Measurements from ENCODE around the gene LRRC3. TPM values are rescaled to one million over a fixed set of nuclear protein-coding genes. Genes with fewer than 3 reads are reported as not detected.

Gene LRRC3
- total and polyA plus RNA-seq, 2 of the 4 experiments (the other 2 are of a cell fraction) = under 0.01 to 0.38 TPM

DNA sequence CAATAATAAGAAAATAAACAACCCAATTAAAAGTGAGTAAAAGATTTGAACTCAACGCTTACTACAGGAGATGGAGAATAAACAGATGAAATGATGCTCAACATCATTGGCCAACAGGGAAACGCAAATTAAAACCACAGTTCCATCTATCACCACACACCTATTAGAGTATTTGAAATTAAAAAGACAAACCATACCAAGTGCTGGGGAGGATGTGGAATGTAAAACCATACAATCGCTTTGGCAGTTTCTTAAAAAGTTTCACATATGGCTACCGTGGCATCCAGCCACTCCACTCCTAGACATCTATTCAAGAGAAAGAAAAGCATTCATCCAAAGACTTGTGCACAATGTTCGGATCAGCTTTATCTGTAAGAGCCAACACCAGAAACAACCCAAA, 1.3 kb upstream of the LRRC3 start:
- H3K4ac ChIP-seq (ENCODE audit: low read depth, low read length) = no peak overlapping the region
- no peak for DNase-seq
- H3K18ac ChIP-seq (ENCODE audit: low read depth, low read length) = no peak overlapping the region
- ChIA-PET POLR2A (ENCODE audit: unreplicated experiment) (no interaction called here), CTCF (no interaction called here)
- no peaks in the 10 kb centered on the region for H3K9me1 ChIP-seq (ENCODE audit: insufficient read depth, low read length)
- no peaks in the 10 kb centered on the region for H3K36me3 ChIP-seq (ENCODE audit: control insufficient read depth, insufficient read depth, low read length)
- intact Hi-C loops (cut with micrococcal nuclease) = no loop called here
- H3K9ac ChIP-seq (ENCODE audit: low read depth, low read length) = no peak overlapping the region
- no peak overlapping the region for H3K4me3 ChIP-seq (ENCODE audit: insufficient read depth, low read depth, low read length)
- TF ChIP-seq MAZ (IDR thresholded peaks at IDR 0.05; ENCODE audit: borderline replicate concordance, low read depth, low read length) = no peak
- no peak for TF ChIP-seq SMC3 (IDR thresholded peaks at IDR 0.05; ENCODE audit: low read depth, low read length)
- no peak for TF ChIP-seq RAD21 (IDR thresholded peaks at IDR 0.05; ENCODE audit: low read length)
- TF ChIP-seq CHD1 (IDR thresholded peaks at IDR 0.05; ENCODE audit: low read depth, low read length) = no peak
- no peak for TF ChIP-seq BHLHE40 (IDR thresholded peaks at IDR 0.05; ENCODE audit: low read depth, low read length)
- no peak for TF ChIP-seq RCOR1 (IDR thresholded peaks at IDR 0.05; ENCODE audit: insufficient replicate concordance, low read length)
- no peak for TF ChIP-seq FOS (IDR thresholded peaks at IDR 0.05; ENCODE audit: low read depth, low read length)
- TF ChIP-seq MXI1 (IDR thresholded peaks at IDR 0.05; ENCODE audit: borderline replicate concordance, low read depth, low read length) = no peak
- TF ChIP-seq, protein P1, sequence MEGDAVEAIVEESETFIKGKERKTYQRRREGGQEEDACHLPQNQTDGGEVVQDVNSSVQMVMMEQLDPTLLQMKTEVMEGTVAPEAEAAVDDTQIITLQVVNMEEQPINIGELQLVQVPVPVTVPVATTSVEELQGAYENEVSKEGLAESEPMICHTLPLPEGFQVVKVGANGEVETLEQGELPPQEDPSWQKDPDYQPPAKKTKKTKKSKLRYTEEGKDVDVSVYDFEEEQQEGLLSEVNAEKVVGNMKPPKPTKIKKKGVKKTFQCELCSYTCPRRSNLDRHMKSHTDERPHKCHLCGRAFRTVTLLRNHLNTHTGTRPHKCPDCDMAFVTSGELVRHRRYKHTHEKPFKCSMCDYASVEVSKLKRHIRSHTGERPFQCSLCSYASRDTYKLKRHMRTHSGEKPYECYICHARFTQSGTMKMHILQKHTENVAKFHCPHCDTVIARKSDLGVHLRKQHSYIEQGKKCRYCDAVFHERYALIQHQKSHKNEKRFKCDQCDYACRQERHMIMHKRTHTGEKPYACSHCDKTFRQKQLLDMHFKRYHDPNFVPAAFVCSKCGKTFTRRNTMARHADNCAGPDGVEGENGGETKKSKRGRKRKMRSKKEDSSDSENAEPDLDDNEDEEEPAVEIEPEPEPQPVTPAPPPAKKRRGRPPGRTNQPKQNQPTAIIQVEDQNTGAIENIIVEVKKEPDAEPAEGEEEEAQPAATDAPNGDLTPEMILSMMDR (conservative IDR thresholded peaks at IDR 0.05; ENCODE audit: low read depth, low read length) = no peak
- TF ChIP-seq, protein P2, sequence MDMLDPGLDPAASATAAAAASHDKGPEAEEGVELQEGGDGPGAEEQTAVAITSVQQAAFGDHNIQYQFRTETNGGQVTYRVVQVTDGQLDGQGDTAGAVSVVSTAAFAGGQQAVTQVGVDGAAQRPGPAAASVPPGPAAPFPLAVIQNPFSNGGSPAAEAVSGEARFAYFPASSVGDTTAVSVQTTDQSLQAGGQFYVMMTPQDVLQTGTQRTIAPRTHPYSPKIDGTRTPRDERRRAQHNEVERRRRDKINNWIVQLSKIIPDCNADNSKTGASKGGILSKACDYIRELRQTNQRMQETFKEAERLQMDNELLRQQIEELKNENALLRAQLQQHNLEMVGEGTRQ (IDR thresholded peaks at IDR 0.05; ENCODE audit: low read depth, low read length) = no peak
- TF ChIP-seq POLR2A (IDR thresholded peaks at IDR 0.05; ENCODE audit: low read depth, low read length) = no peak
- TF ChIP-seq CEBPB (IDR thresholded peaks at IDR 0.05; ENCODE audit: low read depth, low read length) = no peak
- no peak for TF ChIP-seq RFX5 (IDR thresholded peaks at IDR 0.05; ENCODE audit: low read depth, low read length)
- H2BK15ac ChIP-seq (ENCODE audit: low read depth, low read length) = no peak overlapping the region
- H3K14ac ChIP-seq (replicated peaks; ENCODE audit: low read depth, low read length) = no peak overlapping the region
- H3K27me3 ChIP-seq (ENCODE audit: control insufficient read depth, insufficient read depth, low read length) = peaks cover 11% of the 10 kb centered on the region; the same call in 1 of the 2 replicates
- H4K91ac ChIP-seq (ENCODE audit: insufficient read depth, low read depth, low read length) = no peak overlapping the region
- dilution Hi-C loops (cut with HindIII; ENCODE audit: low sequenced_read_pairs, unreplicated experiment) = no loop called here
- H3K4me2 ChIP-seq (ENCODE audit: low read depth, low read length) = no peak overlapping the region
- no peak overlapping the region for H4K5ac ChIP-seq (ENCODE audit: low read depth, low read length)
- H3K27ac ChIP-seq (ENCODE audit: insufficient read depth, low read length) = no peak overlapping the region
- no TSS peak for BruUV-seq (replicated peaks)
- no peaks in the 10 kb centered on the region for H3K79me1 ChIP-seq (ENCODE audit: low read depth in 1 of 2, low read length in 2 of 2)
- H4K8ac ChIP-seq (ENCODE audit: low read depth in 2 of 2, low read length in 2 of 2) = no peak overlapping the region
- no peak overlapping the region for H3K56ac ChIP-seq (ENCODE audit: extremely low read depth, insufficient read depth, low read length)
- H4K20me1 ChIP-seq (ENCODE audit: insufficient read depth, low read length) = no peaks in the 10 kb centered on the region
- in situ Hi-C loops (cut with MboI; ENCODE audit: low sequenced_read_pairs) = no loop called here
- H2BK5ac ChIP-seq (ENCODE audit: low read depth, low read length, poor library complexity, severe bottlenecking) = no peak overlapping the region
- no peak overlapping the region for H2AFZ ChIP-seq (replicated peaks; ENCODE audit: low read length, poor library complexity)
- no peaks in the 10 kb centered on the region for H3K9me3 ChIP-seq (ENCODE audit: control insufficient read depth, insufficient read depth, low read length)
- WGBS, 2 experiments (ENCODE audit: extremely low coverage in 2 of 2, insufficient read length in 1 of 2) = no CpG with 5 or more reads among the region's 5 CpGs
- no peak overlapping the region for H2BK120ac ChIP-seq (ENCODE audit: low read depth, low read length)
- ATAC-seq (ENCODE audit: low read depth) = no peak
- no peak overlapping the region for H3K23ac ChIP-seq (ENCODE audit: low read depth, low read length)
- no peak overlapping the region for H2AK9ac ChIP-seq (replicated peaks; ENCODE audit: low read depth, low read length, poor library complexity)
- H2AK5ac ChIP-seq (ENCODE audit: low read depth, low read length) = no peak overlapping the region
- no peak overlapping the region for H2BK20ac ChIP-seq (ENCODE audit: low read depth, low read length)
- H3K4me1 ChIP-seq (ENCODE audit: control insufficient read depth, insufficient read depth, low read length) = no peaks in the 10 kb centered on the region

All from IMR-90 (cell line).